ENCODE measurements around the gene SGPP2. TPM values are rescaled to one million over a fixed set of nuclear protein-coding genes. Genes with fewer than 3 reads are reported as not detected.

The SGPP2 gene
- total RNA-seq, 1 experiment from 2014 or later = not detected

DNA sequence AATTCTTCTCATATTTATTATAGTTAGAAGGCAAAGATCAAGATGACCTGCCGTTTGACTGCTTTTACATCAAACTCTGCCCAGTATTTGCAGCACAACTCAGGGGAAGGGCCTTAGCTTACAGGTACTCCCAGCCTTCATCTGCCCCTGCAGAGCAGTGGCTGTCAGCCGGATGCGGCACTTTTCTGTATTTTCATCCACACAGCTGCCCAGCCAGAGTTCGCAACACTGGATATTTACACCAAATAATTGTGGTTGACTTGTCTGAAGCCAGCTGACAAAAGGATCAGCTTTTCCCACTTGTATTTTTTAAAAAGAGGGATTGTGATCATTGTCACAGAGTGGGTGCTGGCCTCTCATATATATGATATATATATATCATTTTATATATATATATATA, 136.8 kb downstream of the SGPP2 start:
- H3K4me2 ChIP-seq (ENCODE audit: insufficient read depth, insufficient read length, low read length) = no peak overlapping the region
- H2AFZ ChIP-seq (ENCODE audit: low read length) = no peak overlapping the region
- no peak overlapping the region for H3K56ac ChIP-seq (ENCODE audit: insufficient read length, low read depth, low read length)
- no peaks in the 10 kb centered on the region for H3K9me3 ChIP-seq (ENCODE audit: control insufficient read depth, low read depth, low read length)
- DNase-seq = no peak
- Mint-ChIP-seq H3K36me3 (ENCODE audit: insufficient read depth in 1 of 3, low read depth in 3 of 3) (no peaks in the 10 kb centered on the region; a peak in 1 of 7 replicates), H3K27ac (no peak overlapping the region), H3K27me3 (ENCODE audit: low read depth) (peaks cover 39% of the 10 kb centered on the region), H3K4me3 (no peak overlapping the region), H3K4me1 (peaks cover 4 to 6% of the 10 kb centered on the region in 2 experiments), H3K9me3 (no peaks in the 10 kb centered on the region)
- TF ChIP-seq, protein P1, sequence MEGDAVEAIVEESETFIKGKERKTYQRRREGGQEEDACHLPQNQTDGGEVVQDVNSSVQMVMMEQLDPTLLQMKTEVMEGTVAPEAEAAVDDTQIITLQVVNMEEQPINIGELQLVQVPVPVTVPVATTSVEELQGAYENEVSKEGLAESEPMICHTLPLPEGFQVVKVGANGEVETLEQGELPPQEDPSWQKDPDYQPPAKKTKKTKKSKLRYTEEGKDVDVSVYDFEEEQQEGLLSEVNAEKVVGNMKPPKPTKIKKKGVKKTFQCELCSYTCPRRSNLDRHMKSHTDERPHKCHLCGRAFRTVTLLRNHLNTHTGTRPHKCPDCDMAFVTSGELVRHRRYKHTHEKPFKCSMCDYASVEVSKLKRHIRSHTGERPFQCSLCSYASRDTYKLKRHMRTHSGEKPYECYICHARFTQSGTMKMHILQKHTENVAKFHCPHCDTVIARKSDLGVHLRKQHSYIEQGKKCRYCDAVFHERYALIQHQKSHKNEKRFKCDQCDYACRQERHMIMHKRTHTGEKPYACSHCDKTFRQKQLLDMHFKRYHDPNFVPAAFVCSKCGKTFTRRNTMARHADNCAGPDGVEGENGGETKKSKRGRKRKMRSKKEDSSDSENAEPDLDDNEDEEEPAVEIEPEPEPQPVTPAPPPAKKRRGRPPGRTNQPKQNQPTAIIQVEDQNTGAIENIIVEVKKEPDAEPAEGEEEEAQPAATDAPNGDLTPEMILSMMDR (conservative IDR thresholded peaks at IDR 0.05) = no peak
- WGBS (ENCODE audit: extremely low coverage, insufficient read length, low lambda C conversion rate) = no CpG with 5 or more reads among the region's 4 CpGs
- H3K14ac ChIP-seq (ENCODE audit: insufficient read depth, low read length) = no peak overlapping the region
- no peak overlapping the region for H2BK120ac ChIP-seq (ENCODE audit: low read depth, low read length, poor library complexity, severe bottlenecking)
- H3K79me2 ChIP-seq (ENCODE audit: insufficient read depth, low read length) = no peaks in the 10 kb centered on the region
- H4K5ac ChIP-seq (ENCODE audit: insufficient read length, low read depth, low read length) = no peak overlapping the region
- no peak overlapping the region for H2BK5ac ChIP-seq (ENCODE audit: insufficient read length, low read length)
- no peak overlapping the region for H3T11ph ChIP-seq (ENCODE audit: low read length)
- H3K23ac ChIP-seq (ENCODE audit: insufficient read length, low read depth, low read length) = no peak overlapping the region
- no peak overlapping the region for H2BK15ac ChIP-seq (ENCODE audit: low read depth, low read length)
- no peak overlapping the region for H2AK5ac ChIP-seq (ENCODE audit: insufficient read length, low read length)
- H4K8ac ChIP-seq (replicated peaks; ENCODE audit: insufficient read length, low read depth, low read length) = no peak overlapping the region
- H3K4ac ChIP-seq (ENCODE audit: low read depth, low read length) = no peak overlapping the region
- no peak overlapping the region for H4K91ac ChIP-seq (ENCODE audit: insufficient read length, low read depth, low read length)
- no peak overlapping the region for H2BK12ac ChIP-seq (ENCODE audit: insufficient read length, low read depth, low read length)
- no peak overlapping the region for H3K27ac ChIP-seq (ENCODE audit: insufficient read length, low read depth, low read length)
- H3K4me1 ChIP-seq (ENCODE audit: insufficient read depth, low read length) = no peaks in the 10 kb centered on the region
- no peaks in the 10 kb centered on the region for H3K23me2 ChIP-seq (ENCODE audit: insufficient read length, low read depth, low read length, poor library complexity, severe bottlenecking)
- no peak overlapping the region for H3K18ac ChIP-seq (ENCODE audit: insufficient read length, low read depth, low read length)
- no peaks in the 10 kb centered on the region for H3K79me1 ChIP-seq (ENCODE audit: insufficient read depth, low read depth, low read length, poor library complexity, severe bottlenecking)
- H3K27me3 ChIP-seq (ENCODE audit: insufficient read depth, low read length) = no peaks in the 10 kb centered on the region
- H2BK20ac ChIP-seq (ENCODE audit: low read depth, low read length, poor library complexity, severe bottlenecking) = no peak overlapping the region
- no peaks in the 10 kb centered on the region for H4K20me1 ChIP-seq (ENCODE audit: control insufficient read depth, insufficient read depth, insufficient read length)
- no peak overlapping the region for H3K9ac ChIP-seq (ENCODE audit: extremely low read depth, insufficient read length, low read length)

Data from H9 (cell line).